Spleen (tissue), 7 donors: ENCODE data around the gene BIN1.

ENCODE experiments used
- POLR2A ChIP-seq, 3 donors: fragments of 450-650 bp; IDR thresholded peaks; one replicate each; pipeline ENCODE4 v1.5.1; 2017; ENCODE audit warnings: antibody characterized with exemption in 3 of 3, mild to moderate bottlenecking in 1 of 3
- POLR2AphosphoS5 ChIP-seq, 3 donors: sonication (generic); formaldehyde crosslinking; IDR thresholded peaks; one replicate each; pipeline ENCODE4 v1.5.1; 2017; ENCODE audit warnings: antibody characterized with exemption in 3 of 3
- TF ChIP-seq, protein P1 (sequence below), 11 experiments: fragments of 200-600 bp in 7 of 11; fragments of 450-650 bp in 4 of 11; sonication (generic) in 4 of 11; IDR thresholded peaks in 8 of 11; conservative IDR thresholded peaks in 3 of 11; 1 replicate in 7 of 11; 2 replicates in 4 of 11; pipeline versions ENCODE4 v1.4.0 to v1.8.0; 2016 to 2021; ENCODE audit warnings: antibody characterized with exemption in 11 of 11, inconsistent platforms in 4 of 11, mild to moderate bottlenecking in 1 of 11
- donor health status: DM: no; HTN: no; CAD: no; lungs with moderate emphysema.
- donor health status: DM: no; HTN: no; CAD: no.
- donor health status: DM: no; HTN: no; CAD: no.

DNA sequence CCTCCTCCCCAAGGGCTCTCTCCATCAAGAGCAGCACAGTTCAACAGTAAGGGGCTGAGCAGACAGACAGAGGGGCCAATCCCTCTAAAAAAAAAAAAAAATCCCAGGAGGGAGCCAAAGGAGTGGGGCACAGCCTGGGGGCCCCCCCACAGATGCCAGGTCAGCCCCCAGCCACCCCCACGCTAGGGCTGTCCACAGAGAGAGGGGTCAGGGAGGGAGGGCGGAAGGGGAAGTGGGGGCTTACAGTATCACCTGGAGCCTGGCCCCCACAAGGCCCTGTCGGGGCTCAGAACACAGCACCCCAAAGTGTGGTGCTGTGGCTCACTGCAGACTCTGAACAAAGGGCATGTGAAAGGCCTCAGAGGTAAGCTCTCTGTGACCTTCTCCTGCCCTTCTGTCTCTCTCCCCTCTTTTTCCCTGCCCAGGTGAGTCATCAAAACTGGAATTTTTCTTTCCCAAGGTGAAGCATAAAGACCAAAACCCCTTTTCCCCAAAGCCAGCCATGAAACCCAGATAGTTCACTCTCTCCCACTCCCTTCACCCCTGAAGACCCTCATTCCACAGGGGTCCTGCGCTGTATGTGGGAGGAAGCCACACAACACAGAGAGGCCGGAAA, 13.9 kb downstream of the BIN1 start:
- TF ChIP-seq POLR2A (IDR thresholded peaks at IDR 0.05), result no peak
- TF ChIP-seq, protein P1, sequence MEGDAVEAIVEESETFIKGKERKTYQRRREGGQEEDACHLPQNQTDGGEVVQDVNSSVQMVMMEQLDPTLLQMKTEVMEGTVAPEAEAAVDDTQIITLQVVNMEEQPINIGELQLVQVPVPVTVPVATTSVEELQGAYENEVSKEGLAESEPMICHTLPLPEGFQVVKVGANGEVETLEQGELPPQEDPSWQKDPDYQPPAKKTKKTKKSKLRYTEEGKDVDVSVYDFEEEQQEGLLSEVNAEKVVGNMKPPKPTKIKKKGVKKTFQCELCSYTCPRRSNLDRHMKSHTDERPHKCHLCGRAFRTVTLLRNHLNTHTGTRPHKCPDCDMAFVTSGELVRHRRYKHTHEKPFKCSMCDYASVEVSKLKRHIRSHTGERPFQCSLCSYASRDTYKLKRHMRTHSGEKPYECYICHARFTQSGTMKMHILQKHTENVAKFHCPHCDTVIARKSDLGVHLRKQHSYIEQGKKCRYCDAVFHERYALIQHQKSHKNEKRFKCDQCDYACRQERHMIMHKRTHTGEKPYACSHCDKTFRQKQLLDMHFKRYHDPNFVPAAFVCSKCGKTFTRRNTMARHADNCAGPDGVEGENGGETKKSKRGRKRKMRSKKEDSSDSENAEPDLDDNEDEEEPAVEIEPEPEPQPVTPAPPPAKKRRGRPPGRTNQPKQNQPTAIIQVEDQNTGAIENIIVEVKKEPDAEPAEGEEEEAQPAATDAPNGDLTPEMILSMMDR (IDR thresholded peaks at IDR 0.05 in 8 of 11, conservative IDR thresholded peaks at IDR 0.05 in 3 of 11), result no peak
- TF ChIP-seq POLR2AphosphoS5 (IDR thresholded peaks at IDR 0.05), result no peak
